Activated CD4-positive, alpha-beta T cell treated with anti-CD3 and anti-CD28 coated beads, Interleukin-2, amount 50 U/mL, for 16 hours (primary cell): ENCODE measurements around the gene FLT1.

Source experiments
- DNase-seq: peaks from one replicate; pipeline ENCODE4 v3.0.0-alpha.2; 2020

The FLT1 gene

GRCh38 chr13:28376604-28377003 lies 118.3 kb downstream of the FLT1 start:
- no peak for DNase-seq

DNA sequence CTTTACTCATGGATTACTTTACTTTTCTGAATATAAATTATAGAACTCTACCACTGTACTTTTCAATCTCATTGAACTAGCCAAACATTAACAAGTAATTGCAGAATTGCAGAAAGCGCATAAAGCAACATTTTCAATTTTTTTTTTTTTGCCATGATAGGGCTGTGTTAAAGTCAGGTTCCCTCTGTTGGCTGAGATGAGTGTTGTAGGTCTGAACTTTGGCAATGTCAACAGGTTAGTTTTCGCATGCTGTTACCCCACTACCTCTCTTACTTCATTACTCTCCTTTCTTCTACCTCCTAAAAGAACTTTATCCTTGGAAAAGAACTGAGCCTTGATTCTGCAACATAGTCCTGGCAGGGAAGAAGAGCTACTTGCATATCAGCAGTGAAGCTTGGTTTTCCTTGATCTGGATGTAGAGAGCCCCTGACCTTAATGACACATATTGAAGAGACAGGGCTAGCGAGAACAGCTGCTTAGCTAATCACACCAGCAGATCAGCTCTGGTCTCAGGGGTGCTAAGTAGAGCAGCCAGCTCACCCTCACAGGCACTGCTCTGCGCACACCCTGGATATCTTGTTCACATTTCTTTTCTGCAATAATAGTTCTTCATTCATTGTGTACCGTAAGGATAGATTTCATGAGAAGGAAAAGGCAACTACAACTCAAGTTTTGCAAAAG lies 119.5 kb downstream of the FLT1 start:
- DNase-seq: no peak

DNA sequence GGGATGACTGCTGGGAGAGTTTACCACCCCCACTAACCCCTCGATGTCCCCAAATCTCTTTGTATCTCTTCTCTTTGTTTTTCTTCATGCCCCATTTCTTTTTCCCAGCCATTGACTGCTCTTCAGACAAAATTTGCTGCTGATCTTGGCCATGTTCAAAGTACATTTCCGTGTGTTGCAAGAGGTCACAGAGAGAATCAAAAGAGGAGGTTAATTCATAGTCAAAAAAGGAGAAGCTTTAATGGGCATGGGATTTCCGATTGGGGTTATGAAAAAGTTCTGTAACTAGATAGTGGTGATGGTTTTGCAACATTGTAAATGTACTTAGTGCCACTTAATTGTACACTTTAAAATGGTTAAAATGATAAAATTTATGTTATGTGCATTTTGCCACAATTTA lies 121.1 kb downstream of the FLT1 start:
- no peak for DNase-seq

- no peak for DNase-seq
Observed at GRCh38 chr13:28370448-28370847, 124.5 kb downstream of the FLT1 start.

- DNase-seq: no peak
Observed at GRCh38 chr13:28358708-28359107, 136.2 kb downstream of the FLT1 start.

DNA sequence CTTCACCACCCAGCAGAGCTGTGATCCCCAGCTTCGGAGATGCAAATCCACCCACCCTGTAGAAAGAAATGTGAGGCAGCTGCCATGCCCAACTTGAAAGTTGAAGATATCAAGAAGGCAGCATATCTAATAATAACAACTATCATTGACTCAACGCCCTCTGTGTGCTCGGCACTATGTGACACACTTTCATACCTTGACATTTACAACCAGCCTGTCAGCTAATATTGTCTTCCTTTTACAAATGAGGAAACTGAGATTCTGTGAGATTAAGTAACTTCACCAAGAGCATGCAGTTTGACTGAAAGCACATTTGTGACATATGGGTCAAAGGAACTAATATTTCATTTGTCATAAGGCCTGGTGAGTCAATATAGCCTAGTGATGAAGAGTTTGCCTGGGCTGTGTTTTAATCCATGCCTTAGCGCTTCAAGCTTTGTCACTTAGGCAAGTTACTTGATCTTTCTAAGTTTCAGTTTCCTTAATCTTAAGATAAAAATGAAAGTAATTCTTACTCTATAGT lies 137.0 kb downstream of the FLT1 start:
- DNase-seq: peak; percentile 16

GRCh38 chr13:28357247-28357825 lies 137.6 kb downstream of the FLT1 start:
- no peak for DNase-seq

DNA sequence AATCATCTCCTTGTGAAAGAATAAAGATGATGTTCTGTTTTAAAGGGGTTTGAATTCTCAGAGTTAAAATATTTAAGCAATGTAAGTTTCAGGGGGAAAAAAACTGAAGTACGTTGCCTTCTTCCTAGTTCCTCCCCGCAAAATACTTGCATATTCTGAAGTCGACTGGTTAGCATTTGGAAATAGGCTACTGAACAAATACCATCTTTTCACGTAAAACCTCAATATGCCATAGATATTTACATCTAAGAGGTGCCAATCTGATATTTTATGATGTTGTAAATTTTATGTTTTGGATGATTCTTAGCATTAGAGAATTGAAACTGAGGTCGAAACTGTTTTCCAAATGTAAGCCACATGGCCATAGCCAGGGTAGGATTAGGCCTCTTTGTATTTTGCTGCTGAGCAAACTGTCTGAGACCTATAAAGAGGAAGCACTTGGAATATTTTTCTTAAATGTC lies 138.3 kb downstream of the FLT1 start:
- DNase-seq: no peak

- peak; percentile 21 for DNase-seq
Observed at GRCh38 chr13:28355822-28356371, 139.0 kb downstream of the FLT1 start.

GRCh38 chr13:28355046-28355821 lies 139.7 kb downstream of the FLT1 start:
- no peak for DNase-seq

DNA sequence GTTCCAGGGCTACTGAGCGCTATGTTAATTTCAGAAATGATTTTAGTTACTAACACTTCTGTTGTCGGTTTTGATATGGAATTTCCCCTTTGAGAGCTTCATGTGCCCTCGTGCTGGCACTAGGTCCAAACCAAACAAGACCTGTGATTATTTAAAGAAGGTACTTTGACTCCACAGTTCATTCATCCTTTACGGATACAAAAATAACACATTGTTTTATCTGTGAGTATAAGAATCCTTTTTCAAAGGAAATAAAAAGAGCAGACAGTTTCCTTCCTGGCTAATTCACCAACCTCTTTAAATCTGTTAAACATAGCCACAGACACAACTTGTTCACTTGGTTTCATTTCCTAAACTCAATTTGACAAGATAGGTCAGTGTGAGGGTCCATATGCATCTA lies 141.2 kb downstream of the FLT1 start:
- no peak for DNase-seq

- DNase-seq: no peak
Observed at GRCh38 chr13:28349907-28350654, 144.8 kb downstream of the FLT1 start.

DNA sequence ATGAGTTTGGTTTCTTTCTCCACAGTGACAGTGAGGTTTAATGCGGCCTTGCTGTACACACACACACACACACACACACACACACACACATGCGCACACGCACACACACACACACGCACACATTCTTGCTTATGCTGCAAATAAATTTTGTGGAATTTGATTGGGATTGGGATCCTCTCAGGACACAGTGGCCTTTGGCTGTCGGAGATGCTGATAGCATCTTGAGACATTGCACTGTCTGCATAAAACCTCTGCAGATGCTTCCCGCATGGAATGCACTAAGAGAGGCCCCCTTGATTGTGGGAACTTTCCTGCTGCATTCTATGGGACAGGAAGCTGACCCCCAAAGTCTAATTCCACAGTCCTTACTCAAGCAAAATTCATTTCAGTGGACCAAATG lies 145.6 kb downstream of the FLT1 start:
- no peak for DNase-seq

DNA sequence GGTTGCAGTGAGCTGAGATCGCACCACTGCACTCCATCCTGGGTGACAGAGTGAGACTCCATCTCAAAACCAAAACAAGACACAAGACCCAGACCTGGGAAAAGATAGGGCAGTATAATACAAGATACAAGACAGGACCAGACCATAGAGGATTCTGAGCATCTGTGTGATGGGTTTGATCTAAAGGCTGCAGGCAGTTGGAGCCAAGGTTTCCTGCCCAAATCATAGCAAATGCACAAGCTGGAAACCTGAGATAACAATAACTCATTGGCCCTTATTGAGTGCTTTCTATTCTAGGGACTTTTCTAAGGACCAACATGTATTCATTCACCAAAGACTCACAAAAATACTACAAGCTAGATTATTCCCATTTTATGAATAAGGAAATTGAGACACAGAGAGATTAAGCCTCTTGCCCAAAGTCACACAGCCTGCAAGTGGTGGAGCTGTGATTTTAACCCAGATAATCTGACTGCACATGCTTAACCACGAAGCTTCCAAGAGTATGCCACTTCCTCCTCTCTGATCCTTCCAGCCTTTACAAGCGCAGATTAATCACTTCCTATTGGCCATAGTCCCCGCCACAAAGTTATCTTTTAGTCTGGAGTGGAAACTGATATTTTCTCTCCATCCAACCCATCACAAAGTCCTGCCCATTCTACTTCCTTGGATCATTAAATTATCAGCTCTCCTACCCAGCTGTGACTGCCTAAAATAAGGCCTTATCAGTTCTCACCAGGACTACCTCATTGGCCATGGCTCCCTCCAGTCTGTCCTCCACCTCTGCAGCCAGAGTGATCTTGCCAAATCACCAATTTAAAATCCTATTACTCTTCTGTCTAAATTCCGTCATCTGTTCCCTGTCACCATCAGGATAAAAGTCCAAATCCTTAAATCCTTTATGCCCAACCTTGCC lies 147.2 kb downstream of the FLT1 start:
- peak; percentile 14 for DNase-seq

DNA sequence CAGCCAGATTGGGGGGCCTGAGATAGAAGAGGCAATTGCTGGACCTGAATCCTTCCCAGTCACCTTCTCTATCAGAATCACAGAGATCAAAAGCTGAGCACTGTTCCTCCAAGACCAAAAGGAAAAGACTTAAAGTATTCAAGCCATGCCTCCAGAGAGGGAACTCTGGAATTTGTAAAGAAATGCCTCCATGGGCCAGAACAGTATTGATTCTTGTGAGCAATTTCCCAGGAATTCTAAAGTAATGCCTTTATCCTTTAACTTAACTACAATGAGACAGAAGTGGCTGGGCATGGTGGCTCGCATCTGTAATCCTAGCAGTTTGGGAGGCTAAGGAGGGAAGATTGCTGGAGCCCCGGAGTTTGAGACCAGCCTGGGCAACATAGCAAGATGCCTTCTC lies 148.8 kb downstream of the FLT1 start:
- no peak for DNase-seq

GRCh38 chr13:28344163-28344562 lies 150.8 kb downstream of the FLT1 start:
- DNase-seq: no peak

- DNase-seq: no peak
Observed at GRCh38 chr13:28342251-28342650, 152.7 kb downstream of the FLT1 start.

DNA sequence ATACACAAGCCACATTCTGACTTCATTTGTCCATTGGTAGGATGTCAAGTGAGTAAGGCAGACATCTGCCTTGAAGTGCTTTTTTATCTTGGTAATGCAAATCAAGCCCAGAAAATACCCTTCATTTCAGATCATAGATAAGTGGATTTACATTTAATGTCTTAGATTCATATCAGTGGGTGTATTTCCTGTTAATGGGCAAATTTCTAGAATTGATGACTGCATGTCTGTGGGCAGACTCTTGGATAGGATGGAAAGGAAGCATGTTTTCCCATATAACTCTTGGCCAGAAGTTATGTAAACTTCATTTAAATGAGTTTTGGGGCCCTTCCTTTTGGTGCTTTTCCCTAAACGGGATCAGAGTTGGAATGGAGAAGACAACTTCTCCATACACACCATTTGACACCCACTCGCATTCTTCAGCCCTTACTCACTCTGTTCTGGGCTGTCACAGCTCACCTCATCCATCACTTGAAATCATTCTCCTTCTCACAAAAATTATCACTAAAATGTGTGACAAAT lies 154.6 kb downstream of the FLT1 start:
- no peak for DNase-seq

DNA sequence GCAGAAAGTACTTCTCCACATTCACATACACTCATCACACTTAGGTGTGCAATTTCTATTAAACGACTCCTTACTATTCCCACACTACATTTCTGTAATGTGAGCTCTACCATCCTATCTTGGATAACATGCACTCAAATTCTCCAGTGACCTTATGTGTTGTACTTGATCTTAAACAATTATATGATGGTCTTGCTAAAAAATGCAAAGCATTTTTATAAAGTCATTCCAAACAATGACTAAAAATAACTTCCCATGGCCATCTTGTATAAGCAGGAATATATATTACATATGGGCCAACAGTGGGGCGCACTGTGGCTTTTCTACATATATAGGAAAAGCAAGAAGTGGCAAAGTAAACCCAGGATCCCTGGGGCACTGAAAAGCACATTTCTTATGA lies 155.5 kb downstream of the FLT1 start:
- DNase-seq: no peak

- no peak for DNase-seq
Observed at GRCh38 chr13:28338742-28339141, 156.2 kb downstream of the FLT1 start.

- no peak for DNase-seq
Observed at GRCh38 chr13:28338006-28338574, 156.8 kb downstream of the FLT1 start.
